Neural cell (in vitro differentiated cells): ENCODE measurements around the gene MAP2K7. TPM values are rescaled to one million over a fixed set of nuclear protein-coding genes. Genes with fewer than 3 reads are reported as not detected.

ENCODE experiments used
- H2AFZ ChIP-seq: fragments of 200-600, 300-800 bp; sonication (generic), shearing (Covaris generic); 2 replicates; pipeline ENCODE4 v1.6.0; 2014; ENCODE audit warnings: low read depth, mild to moderate bottlenecking, antibody characterized with exemption, low read length, moderate library complexity
- H3F3A ChIP-seq: fragments of 200-600 bp; shearing (Covaris generic); 2 replicates; pipeline ENCODE4 v1.6.1; 2016; ENCODE audit warnings: mild to moderate bottlenecking, moderate library complexity, mixed read lengths, antibody characterized with exemption, low read length; ENCODE audit not compliant: insufficient read depth, poor library complexity, severe bottlenecking
- H3K27ac ChIP-seq: fragments of 200-600, 300-800 bp; sonication (generic), shearing (Covaris generic); 2 replicates; pipeline ENCODE4 v1.5.1; 2014; ENCODE audit warnings: mild to moderate bottlenecking, low read length, moderate library complexity
- H3K27me3 ChIP-seq: fragments of 300-800, 200-600 bp; sonication (generic), shearing (Covaris generic); 2 replicates; pipeline ENCODE4 v1.6.0; 2014; ENCODE audit warnings: mild to moderate bottlenecking, low read depth, low read length, moderate library complexity; ENCODE audit not compliant: insufficient read depth
- H3K36me3 ChIP-seq: fragments of 300-800, 200-600 bp; sonication (generic), shearing (Covaris generic); 2 replicates; pipeline ENCODE4 v1.5.1; 2014; ENCODE audit warnings: mild to moderate bottlenecking, antibody characterized with exemption, low read length, moderate library complexity; ENCODE audit not compliant: insufficient read depth
- H3K4me2 ChIP-seq: fragments of 300-800, 200-600 bp; sonication (generic), shearing (Covaris generic); 2 replicates; pipeline ENCODE4 v1.6.0; 2014; ENCODE audit warnings: mild to moderate bottlenecking, low read length
- H3K4me3 ChIP-seq: fragments of 300-800, 200-600 bp; sonication (generic), shearing (Covaris generic); 2 replicates; pipeline ENCODE4 v1.5.1; 2014; ENCODE audit warnings: mild to moderate bottlenecking, low read length, moderate library complexity
- H3K79me2 ChIP-seq: fragments of 200-600 bp; shearing (Covaris generic); replicated peaks from 2 replicates; pipeline ENCODE4 v1.6.0; 2014; ENCODE audit warnings: mild to moderate bottlenecking, low read length, moderate library complexity; ENCODE audit not compliant: insufficient read depth
- H3K9ac ChIP-seq: fragments of 300-800, 200-600 bp; sonication (generic), shearing (Covaris generic); 2 replicates; pipeline ENCODE4 v1.6.1; 2016; ENCODE audit warnings: mild to moderate bottlenecking, low read length, mixed read lengths
- H3K9me2 ChIP-seq: fragments of 200-600 bp; shearing (Covaris generic); 2 replicates; pipeline ENCODE4 v1.6.1; 2016; ENCODE audit warnings: mild to moderate bottlenecking, low read length, mixed read lengths; ENCODE audit not compliant: insufficient read depth
- H3K9me3 ChIP-seq: fragments of 200-600, 300-800 bp; sonication (generic), shearing (Covaris generic); 2 replicates; pipeline ENCODE4 v1.6.1; 2016; ENCODE audit warnings: mild to moderate bottlenecking, mixed run types, low read length, moderate library complexity, mixed read lengths
- H4K20me1 ChIP-seq: fragments of 200-600 bp; shearing (Covaris generic); 2 replicates; pipeline ENCODE4 v1.6.1; 2016; ENCODE audit warnings: mild to moderate bottlenecking, mixed run types; ENCODE audit not compliant: insufficient read depth
- CTCF ChIP-seq: fragments of 450-650 bp; IDR thresholded peaks from 2 replicates; pipeline ENCODE4 v1.5.1; 2014; ENCODE audit warnings: antibody characterized with exemption, mild to moderate bottlenecking, moderate library complexity; ENCODE audit not compliant: poor library complexity, severe bottlenecking
- EP300 ChIP-seq: fragments of 450-650 bp; conservative IDR thresholded peaks from 2 replicates; pipeline ENCODE4 v1.6.1; 2014; ENCODE audit warnings: antibody characterized with exemption, mild to moderate bottlenecking, moderate library complexity; ENCODE audit not compliant: poor library complexity, severe bottlenecking
- EZH2 ChIP-seq: fragments of 200-600, 300-800 bp; shearing (Covaris generic), sonication (generic); IDR thresholded peaks from 2 replicates; pipeline ENCODE4 v1.6.1; 2014; ENCODE audit warnings: antibody characterized with exemption, low read length, borderline replicate concordance, mild to moderate bottlenecking; ENCODE audit not compliant: insufficient read depth, poor library complexity, severe bottlenecking
- MXI1 ChIP-seq: fragments of 450-650 bp; conservative IDR thresholded peaks from 2 replicates; pipeline ENCODE4 v1.6.1; 2014; ENCODE audit warnings: antibody characterized with exemption, mild to moderate bottlenecking; ENCODE audit not compliant: poor library complexity, severe bottlenecking
- POLR2AphosphoS5 ChIP-seq: IDR thresholded peaks from 2 replicates; pipeline ENCODE4 v1.6.1; 2012
- RAD21 ChIP-seq: fragments of 450-650 bp; conservative IDR thresholded peaks from 2 replicates; pipeline ENCODE4 v1.6.1; 2014; ENCODE audit warnings: antibody characterized with exemption, mild to moderate bottlenecking, moderate library complexity
- REST ChIP-seq: IDR thresholded peaks from 2 replicates; pipeline ENCODE4 v1.6.1; 2012; ENCODE audit warnings: borderline replicate concordance
- SMC3 ChIP-seq: fragments of 450-650 bp; conservative IDR thresholded peaks from 2 replicates; pipeline ENCODE4 v1.6.1; 2014; ENCODE audit warnings: antibody characterized with exemption, mild to moderate bottlenecking, moderate library complexity; ENCODE audit not compliant: poor library complexity
- TAF1 ChIP-seq: IDR thresholded peaks from 2 replicates; pipeline ENCODE4 v1.6.1; 2012; ENCODE audit warnings: low read depth
- polyA plus RNA-seq: library from polyadenylated mRNA; depleted of rRNA; stranded (reverse); fragments of >200 nt; gene quantifications from 2 replicates; pipeline ENCODE4 v1.2.3, GENCODE V29; 2014

Gene MAP2K7
- polyA plus RNA-seq, 1 donor from 2014 or later: 9.2 TPM

GRCh38 chr19:7902796-7903243 lies 857 bp upstream of the MAP2K7 start:
- Histone ChIP-seq H3K4me2 (peak overlapping the region; percentile 88), H3K9me2 (no peaks in the 10 kb centered on the region), H3K79me2 (peaks cover 22% of the 10 kb centered on the region), H3K36me3 (no peaks in the 10 kb centered on the region), H3K9me3 (no peaks in the 10 kb centered on the region), H4K20me1 (no peaks in the 10 kb centered on the region), H2AFZ (peak overlapping the region; percentile 80), H3F3A (no peaks in the 10 kb centered on the region), H3K4me3 (peak overlapping the region; percentile 77), H3K27me3 (no peaks in the 10 kb centered on the region), H3K9ac (peak overlapping the region; percentile 82), H3K27ac (peak overlapping the region; percentile 85)
- no peak for TF ChIP-seq CTCF
- TF ChIP-seq POLR2AphosphoS5: no peak
- TF ChIP-seq REST: no peak

GRCh38 chr19:7904074-7905020 lies 670 bp downstream of the MAP2K7 start:
- Histone ChIP-seq H3K9me2 (no peaks in the 10 kb centered on the region), H3K79me2 (peaks cover 22% of the 10 kb centered on the region), H3K27ac (peak overlapping the region; percentile 76), H3F3A (no peaks in the 10 kb centered on the region), H4K20me1 (no peaks in the 10 kb centered on the region), H3K4me3 (peak overlapping the region; percentile 95), H3K36me3 (no peaks in the 10 kb centered on the region), H3K9ac (peak overlapping the region; percentile 88), H3K4me2 (peak overlapping the region; percentile 46), H3K9me3 (no peaks in the 10 kb centered on the region), H3K27me3 (no peaks in the 10 kb centered on the region), H2AFZ (no peak overlapping the region)
- TF ChIP-seq POLR2AphosphoS5 (no peak), MXI1 (peak; percentile 20)

- no peaks in the 10 kb centered on the region for H4K20me1 ChIP-seq
- H3K4me2 ChIP-seq: no peak overlapping the region
- H3K36me3 ChIP-seq: no peaks in the 10 kb centered on the region
- no peaks in the 10 kb centered on the region for H3K9me2 ChIP-seq
- no peaks in the 10 kb centered on the region for H3K9me3 ChIP-seq
- H3K27me3 ChIP-seq: no peaks in the 10 kb centered on the region
- H3K79me2 ChIP-seq: peaks cover 22% of the 10 kb centered on the region
- no peak overlapping the region for H3K27ac ChIP-seq
- no peaks in the 10 kb centered on the region for H3F3A ChIP-seq
- TF ChIP-seq SMC3 (no peak), POLR2AphosphoS5 (no peak), EP300 (no peak), RAD21 (no peak), MXI1 (no peak), TAF1 (no peak), EZH2 (no peak)
- H3K4me3 ChIP-seq: peak overlapping the region; percentile 95
- H2AFZ ChIP-seq: no peak overlapping the region
- H3K9ac ChIP-seq: peak overlapping the region; percentile 88
Observed at GRCh38 chr19:7905268-7905667, 1.6 kb downstream of the MAP2K7 start.
